Middle frontal gyrus (tissue), 1 donor: ENCODE data around the gene IGF2R.
"Not testable (repeated sequence)": the region's sequence is repeated elsewhere in the genome, so short reads cannot be mapped to it uniquely, and the experiment has no call there.

ENCODE experiments used
- DNase-seq: peaks from one replicate; pipeline ENCODE4 v3.0.0-alpha.2; 2015; ENCODE audit warnings: low spot score; ENCODE audit errors: extremely low spot score

Gene IGF2R

GRCh38 chr6:160071805-160072690, 103.2 kb downstream of the IGF2R start:
- no peak for DNase-seq

DNA sequence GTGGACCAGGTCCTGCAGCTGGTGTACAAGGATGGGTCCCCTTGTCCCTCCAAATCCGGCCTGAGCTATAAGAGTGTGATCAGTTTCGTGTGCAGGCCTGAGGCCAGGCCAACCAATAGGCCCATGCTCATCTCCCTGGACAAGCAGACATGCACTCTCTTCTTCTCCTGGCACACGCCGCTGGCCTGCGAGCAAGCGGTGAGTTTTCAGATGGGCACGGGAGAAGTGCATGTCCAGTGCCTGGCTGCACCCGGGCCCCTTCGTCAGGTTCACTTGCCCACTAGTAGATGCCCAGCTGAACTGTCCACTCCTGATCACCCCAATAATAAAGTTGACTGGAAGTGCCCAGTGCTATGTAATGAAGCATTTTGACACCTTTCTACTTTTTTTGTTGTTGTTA, 104.4 kb downstream of the IGF2R start:
- no peak for DNase-seq

- DNase-seq: no peak
Measured at GRCh38 chr6:160076009-160076408, 107.1 kb downstream of the IGF2R start.

- no peak for DNase-seq
Measured at GRCh38 chr6:160077024-160077423, 108.1 kb downstream of the IGF2R start.

GRCh38 chr6:160077526-160077925, 108.6 kb downstream of the IGF2R start:
- DNase-seq: no peak

GRCh38 chr6:160078883-160079685, 110.2 kb downstream of the IGF2R start:
- DNase-seq: no peak

DNA sequence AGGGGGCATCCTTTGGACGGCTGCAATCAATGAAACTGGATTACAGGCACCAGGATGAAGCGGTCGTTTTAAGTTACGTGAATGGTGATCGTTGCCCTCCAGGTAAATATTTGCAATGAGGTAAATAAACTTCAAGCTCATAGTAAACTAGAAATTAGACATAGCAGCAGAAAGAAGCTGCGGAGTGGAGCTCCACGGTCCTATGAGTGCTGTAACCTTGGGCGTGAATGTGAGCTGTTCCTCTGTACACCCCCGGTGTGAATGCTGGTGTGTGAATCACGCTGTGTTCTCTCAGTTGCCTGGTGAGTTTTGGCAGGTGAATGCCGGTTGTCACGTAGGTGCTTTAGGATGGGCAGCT, 110.8 kb downstream of the IGF2R start:
- DNase-seq: no peak

DNA sequence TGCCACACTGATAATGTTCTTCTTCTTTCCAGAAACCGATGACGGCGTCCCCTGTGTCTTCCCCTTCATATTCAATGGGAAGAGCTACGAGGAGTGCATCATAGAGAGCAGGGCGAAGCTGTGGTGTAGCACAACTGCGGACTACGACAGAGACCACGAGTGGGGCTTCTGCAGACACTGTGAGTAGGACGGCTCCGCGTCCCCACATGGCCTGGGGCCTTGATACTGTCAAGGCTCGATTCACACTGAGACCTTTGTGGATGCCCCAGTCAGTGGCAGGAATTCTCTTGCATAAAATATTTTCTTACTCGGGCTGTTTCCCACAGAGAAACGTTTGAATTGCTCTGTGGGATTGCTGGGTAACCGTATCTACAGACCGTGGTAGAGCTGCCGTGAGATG, 111.2 kb downstream of the IGF2R start:
- no peak for DNase-seq

DNA sequence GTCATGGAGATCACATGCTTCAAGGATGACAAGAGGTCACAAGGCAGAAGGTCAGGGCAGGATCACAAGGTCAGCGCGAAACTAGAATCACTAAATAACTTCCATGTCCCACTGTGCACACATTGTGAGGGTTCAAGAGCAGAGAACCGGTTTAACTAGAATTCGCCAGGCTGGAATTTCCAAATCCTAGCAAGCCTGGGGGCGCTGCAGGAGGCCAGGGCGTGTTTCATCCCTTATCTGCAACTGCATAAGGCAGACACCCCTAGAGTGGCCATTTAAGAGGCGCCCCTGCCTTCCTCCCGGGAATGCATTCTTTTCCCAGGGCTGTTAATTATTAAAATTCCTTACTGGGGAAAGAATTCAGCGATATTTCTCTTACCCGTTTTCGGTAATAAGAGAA, 112.5 kb downstream of the IGF2R start:
- DNase-seq: no peak

- DNase-seq: no peak
Measured at GRCh38 chr6:160082627-160083026, 113.7 kb downstream of the IGF2R start.

DNA sequence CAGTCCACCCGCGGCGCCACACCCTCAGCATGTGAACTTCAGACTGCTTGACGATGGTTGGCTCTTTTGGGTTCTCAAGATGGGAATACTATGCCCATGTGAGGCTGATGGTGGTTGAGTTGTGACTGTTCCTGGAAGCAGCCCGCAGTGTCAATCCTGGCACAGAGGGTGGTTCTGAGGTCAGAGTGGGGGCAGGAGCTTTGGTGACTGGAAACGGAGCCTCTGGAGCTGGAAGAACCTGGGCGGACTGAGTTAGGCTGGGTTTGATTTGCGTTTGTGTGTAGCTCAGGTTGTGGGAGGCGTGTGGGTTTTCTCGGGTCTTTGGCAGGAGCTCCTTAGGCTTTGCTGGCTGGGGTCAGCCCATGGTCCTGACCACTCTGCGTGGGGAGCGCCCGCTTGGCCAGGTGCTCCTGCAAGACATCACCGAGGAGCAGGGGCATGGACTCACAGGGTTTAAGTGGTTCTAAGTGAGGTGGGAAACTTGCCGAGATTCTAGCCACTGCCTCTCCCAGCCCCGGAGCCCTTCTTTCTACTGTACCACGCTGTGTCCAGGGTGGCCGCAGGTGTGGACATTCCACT, 115.4 kb downstream of the IGF2R start:
- DNase-seq: no peak

GRCh38 chr6:160085226-160085625, 116.3 kb downstream of the IGF2R start:
- DNase-seq: no peak

DNA sequence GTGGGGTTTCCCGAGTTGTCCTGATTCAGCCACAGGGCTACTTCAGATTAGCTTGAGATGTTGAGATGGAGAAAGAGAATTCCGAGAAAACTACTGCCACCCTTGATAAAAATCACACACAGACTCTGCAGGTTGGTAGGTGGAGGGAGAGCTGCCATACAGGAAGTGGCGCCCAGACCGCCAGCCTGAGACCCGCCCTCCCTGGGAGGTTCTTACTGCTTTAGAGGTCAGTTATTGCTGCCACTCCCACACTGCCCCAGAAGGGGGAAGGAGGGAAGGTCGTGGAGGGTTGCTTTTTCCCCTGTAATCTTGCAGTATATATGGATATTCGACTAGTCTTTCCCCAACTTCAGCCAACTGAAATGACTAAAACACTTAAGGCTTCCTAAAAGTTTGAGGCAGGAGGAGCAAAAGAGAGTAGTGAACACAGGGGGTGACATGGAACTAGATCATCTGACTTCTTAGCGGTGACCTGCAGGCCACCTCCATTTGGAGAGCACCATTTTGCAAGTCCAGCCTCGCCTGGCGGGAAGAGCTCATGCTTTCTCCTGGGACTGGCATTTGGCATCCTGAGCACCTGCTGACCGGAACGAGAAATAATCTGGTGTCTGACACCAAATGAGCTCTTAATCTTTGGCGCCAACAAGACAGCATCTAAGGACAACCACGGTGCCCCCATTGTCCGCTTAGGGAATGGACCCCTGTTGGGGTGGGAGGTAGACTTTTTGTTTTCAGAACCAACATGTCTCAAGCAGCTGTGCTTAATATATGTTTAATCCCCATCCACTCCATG, 117.0 kb downstream of the IGF2R start:
- DNase-seq: no peak

- DNase-seq: no peak
Measured at GRCh38 chr6:160086754-160087153, 117.9 kb downstream of the IGF2R start.

GRCh38 chr6:160088069-160088783, 119.3 kb downstream of the IGF2R start:
- DNase-seq: peak; percentile 31

DNA sequence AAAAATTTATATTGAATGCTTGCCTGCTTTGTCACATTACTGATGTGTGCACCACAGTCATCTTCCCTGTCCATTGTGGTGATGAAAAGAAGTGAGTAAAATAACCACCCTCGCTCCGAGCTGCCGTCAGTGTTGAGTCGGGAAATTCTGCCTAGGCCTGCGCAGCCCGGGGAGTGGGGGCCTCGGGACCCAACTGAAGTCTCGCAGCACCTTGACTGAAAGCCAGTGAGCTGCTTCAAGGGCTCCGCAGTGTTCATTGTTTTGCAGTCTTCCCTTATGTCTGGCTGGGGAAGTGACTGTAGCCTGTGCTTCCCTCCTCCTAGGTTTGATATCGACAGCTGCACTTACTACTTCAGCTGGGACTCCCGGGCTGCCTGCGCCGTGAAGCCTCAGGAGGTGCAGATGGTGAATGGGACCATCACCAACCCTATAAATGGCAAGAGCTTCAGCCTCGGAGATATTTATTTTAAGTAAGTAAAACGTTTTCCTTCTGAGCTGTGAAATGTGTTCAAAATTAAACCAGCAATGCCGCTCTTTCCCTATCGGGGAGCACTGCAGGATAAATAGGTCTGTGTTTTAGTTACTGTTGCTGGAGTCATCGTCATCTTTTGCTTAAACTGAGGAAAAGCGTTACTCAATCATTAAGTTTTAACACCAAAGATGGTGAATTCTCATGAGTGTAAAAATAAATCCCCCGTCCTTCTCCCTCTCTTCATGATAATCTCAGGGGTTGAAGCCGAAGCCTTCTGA, 120.1 kb downstream of the IGF2R start:
- DNase-seq: no peak

DNA sequence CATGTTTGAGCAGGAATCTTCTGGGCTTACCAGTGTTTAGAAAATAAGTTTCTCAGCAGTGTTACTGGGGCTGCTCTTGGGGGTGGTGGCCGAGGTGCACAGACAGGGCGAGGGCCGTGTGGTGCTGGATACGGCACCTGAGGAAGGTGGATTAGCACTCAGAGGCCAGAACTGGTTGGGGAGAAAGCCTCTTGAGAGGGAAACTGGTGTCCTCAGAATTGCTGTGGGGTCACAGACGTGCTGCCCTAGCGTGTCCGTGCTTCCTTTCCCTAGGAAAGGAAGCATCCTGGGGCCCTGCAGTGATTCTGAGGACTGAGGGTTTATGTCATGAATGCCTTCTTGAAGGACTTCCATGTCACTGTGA, 120.6 kb downstream of the IGF2R start:
- DNase-seq: no peak

GRCh38 chr6:160090442-160091239, 121.8 kb downstream of the IGF2R start:
- DNase-seq: not testable (repeated sequence)

GRCh38 chr6:160092176-160092575, 123.3 kb downstream of the IGF2R start:
- not testable (repeated sequence) for DNase-seq
